ENCODE measurements around the gene MTM1. TPM values are rescaled to one million over a fixed set of nuclear protein-coding genes. Genes with fewer than 3 reads are reported as not detected.

The MTM1 gene
- total and polyA plus RNA-seq, 4 donors = 13.2 to 26.7 (median 16.2) TPM

DNA sequence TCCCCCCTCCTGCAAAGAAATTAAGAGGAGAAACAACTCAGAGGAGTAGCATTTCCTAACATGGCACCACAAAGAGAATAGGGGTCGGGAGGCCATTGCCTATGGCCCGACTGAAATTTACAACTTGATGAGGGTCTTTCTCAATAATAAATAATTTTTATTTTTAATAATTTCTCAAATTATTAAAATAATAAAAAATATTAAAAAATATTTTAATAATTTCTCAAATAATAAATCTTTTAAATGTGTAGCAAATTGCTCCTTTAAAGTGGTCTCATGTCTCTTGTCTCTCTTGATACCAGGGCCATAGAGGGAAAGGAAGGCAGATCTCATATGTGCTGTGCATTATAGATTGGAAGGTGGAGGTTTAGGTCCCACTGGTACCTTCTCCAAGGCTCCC is 75.5 kb downstream of the MTM1 start:
- Histone ChIP-seq H3K4me3 (ENCODE audit: low read depth, low read length) (no peak overlapping the region), H3K9me3 (ENCODE audit: control insufficient read depth, insufficient read depth, low read length) (no peaks in the 10 kb centered on the region), H3K27me3 (ENCODE audit: control insufficient read depth, insufficient read depth, low read length) (no peaks in the 10 kb centered on the region), H3K36me3 (ENCODE audit: control insufficient read depth, insufficient read depth, low read length) (no peaks in the 10 kb centered on the region), H3K4me1 (ENCODE audit: control insufficient read depth, insufficient read depth, low read length) (no peaks in the 10 kb centered on the region), H3K27ac (ENCODE audit: low read depth, low read length) (no peak overlapping the region)
- no CpG with 5 or more reads among the region's 2 CpGs for WGBS (ENCODE audit: insufficient coverage)
- no peak for DNase-seq (ENCODE audit: low read depth in 4 of 6, low spot score in 6 of 6)

DNA sequence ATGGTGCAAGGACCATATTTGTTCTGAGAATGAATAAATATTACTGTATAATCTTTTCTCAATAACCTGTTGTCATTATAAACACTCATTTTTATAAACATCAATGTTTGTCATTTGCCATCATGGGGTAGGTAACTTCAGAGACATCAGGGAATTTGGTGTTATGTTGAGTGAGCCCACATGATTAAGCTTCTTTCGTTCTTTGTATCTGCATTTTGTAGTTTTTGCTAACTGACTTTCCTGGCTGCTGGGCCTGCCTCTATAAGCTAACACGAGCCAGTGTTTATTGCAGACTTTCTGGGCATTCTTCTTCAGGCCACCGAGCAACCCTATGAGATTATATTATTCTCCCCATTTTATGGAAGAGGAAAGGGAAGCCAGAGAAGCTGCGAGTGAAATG is 76.0 kb downstream of the MTM1 start:
- Histone ChIP-seq H3K9me3 (ENCODE audit: control insufficient read depth, insufficient read depth, low read length) (no peaks in the 10 kb centered on the region), H3K4me1 (ENCODE audit: control insufficient read depth, insufficient read depth, low read length) (no peaks in the 10 kb centered on the region), H3K27me3 (ENCODE audit: control insufficient read depth, insufficient read depth, low read length) (no peaks in the 10 kb centered on the region), H3K4me3 (ENCODE audit: low read depth, low read length) (no peak overlapping the region), H3K27ac (ENCODE audit: low read depth, low read length) (no peak overlapping the region), H3K36me3 (ENCODE audit: control insufficient read depth, insufficient read depth, low read length) (no peaks in the 10 kb centered on the region)
- no CpG with 5 or more reads among the region's 4 CpGs for WGBS (ENCODE audit: insufficient coverage)
- DNase-seq (ENCODE audit: low read depth in 4 of 6, low spot score in 6 of 6) = no peak

DNA sequence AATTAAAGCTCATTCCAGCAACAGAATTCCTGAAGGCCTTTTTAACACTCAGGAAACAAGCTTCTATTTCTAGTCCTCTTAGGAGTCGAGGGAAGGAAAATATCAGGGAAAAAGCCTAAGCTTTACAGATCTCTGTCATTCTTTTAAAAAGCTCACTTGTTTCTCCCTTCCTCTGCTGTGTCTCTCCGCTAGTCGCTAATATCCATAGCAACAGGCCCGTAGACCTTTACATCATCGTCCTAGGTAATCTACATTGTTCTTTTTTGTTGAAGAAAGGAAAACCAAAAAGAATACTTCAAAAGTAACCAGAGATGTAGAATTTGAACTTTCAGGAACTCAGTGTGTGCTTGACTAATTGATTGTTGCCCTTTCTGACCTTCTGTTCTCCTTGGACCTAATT is 78.9 kb downstream of the MTM1 start:
- Histone ChIP-seq H3K4me1 (ENCODE audit: control insufficient read depth, insufficient read depth, low read length) (no peaks in the 10 kb centered on the region), H3K4me3 (ENCODE audit: low read depth, low read length) (no peak overlapping the region), H3K9me3 (ENCODE audit: control insufficient read depth, insufficient read depth, low read length) (no peaks in the 10 kb centered on the region), H3K36me3 (ENCODE audit: control insufficient read depth, insufficient read depth, low read length) (no peaks in the 10 kb centered on the region), H3K27me3 (ENCODE audit: control insufficient read depth, insufficient read depth, low read length) (no peaks in the 10 kb centered on the region), H3K27ac (ENCODE audit: low read depth, low read length) (no peak overlapping the region)
- no CpG with 5 or more reads among the region's 5 CpGs for whole genome bisulfite sequencing (ENCODE audit: insufficient coverage)
- DNase-seq (ENCODE audit: low read depth in 4 of 6, low spot score in 6 of 6) = peak in 1 of 6 donors; percentile 24

DNA sequence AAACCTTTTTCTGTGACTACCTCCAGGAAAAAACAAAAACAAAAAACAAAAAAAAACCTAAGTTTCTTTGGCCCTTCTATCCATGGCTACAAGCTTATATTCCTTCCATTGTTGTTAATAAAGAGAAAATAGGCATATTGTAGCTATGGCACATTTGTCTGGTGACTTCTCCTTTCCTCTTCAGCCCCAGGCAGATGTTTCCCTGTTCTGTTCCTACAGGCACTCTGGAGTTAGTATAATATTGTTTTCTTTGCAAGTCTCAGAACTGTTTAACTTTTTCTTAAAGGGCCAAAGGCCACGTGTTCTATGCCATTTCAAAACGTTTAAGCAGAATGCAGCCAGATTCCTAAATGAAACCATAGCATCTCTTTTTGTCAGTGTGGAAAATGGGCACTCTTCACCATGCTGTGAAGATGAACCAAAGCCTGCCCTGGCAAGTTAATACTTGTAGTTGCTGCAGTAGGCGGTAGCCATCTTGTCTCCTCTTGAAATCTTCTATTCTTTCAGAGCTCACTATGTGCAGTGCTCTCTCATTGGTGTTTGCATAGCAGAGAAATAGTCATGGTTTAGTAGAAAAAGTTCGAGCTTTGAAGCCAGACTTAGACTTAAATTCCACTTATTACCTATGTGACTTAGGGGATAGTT is 80.0 kb downstream of the MTM1 start:
- no peak overlapping the region for H3K27ac ChIP-seq (ENCODE audit: low read depth, low read length)
- 29% methylated on average over 2 of the region's 4 CpGs for whole genome bisulfite sequencing (ENCODE audit: insufficient coverage)
- H3K4me3 ChIP-seq (ENCODE audit: low read depth, low read length) = no peak overlapping the region
- no peaks in the 10 kb centered on the region for H3K27me3 ChIP-seq (ENCODE audit: control insufficient read depth, insufficient read depth, low read length)
- no peaks in the 10 kb centered on the region for H3K4me1 ChIP-seq (ENCODE audit: control insufficient read depth, insufficient read depth, low read length)
- no peak for DNase-seq (ENCODE audit: low read depth in 4 of 6, low spot score in 6 of 6)
- H3K9me3 ChIP-seq (ENCODE audit: control insufficient read depth, insufficient read depth, low read length) = no peaks in the 10 kb centered on the region
- no peaks in the 10 kb centered on the region for H3K36me3 ChIP-seq (ENCODE audit: control insufficient read depth, insufficient read depth, low read length)

DNA sequence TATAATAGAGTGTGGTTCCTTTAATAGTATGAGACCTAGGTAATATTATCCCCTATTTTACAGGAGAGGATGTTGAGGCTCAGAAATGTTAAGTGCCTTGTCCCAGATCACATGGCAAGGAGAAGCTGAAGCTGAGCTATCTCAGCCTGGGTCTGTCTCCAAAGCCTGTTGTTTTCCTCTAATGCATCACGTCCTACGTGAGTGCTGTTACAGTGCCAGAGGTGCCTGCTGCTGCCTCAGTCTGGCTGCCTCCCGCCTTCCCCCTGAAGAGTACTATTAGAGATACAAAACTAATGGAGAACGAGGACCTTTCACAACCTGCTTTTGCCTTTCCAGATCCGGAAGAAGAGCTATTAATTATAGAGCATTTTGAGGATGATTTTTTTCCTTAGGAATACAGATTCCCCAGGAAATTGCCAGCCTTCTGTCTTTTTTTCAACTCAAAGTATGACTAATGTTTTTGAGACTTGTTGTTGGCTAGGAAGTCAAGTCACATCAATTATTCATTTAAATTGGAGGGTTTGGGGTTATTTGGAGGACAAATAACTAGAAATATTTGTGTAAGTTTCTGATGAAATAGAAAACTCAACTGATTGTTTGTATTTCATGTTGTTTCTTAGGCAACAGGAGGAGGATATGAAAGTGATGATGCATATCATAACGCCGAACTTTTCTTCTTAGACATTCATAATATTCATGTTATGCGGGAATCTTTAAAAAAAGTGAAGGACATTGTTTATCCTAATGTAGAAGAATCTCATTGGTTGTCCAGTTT is 80.9 kb downstream of the MTM1 start:
- peak in 1 of 6 donors; percentile 5 for DNase-seq (ENCODE audit: low read depth in 4 of 6, low spot score in 6 of 6)
- Histone ChIP-seq H3K27ac (ENCODE audit: low read depth, low read length) (no peak overlapping the region), H3K27me3 (ENCODE audit: control insufficient read depth, insufficient read depth, low read length) (no peaks in the 10 kb centered on the region), H3K4me3 (ENCODE audit: low read depth, low read length) (no peak overlapping the region), H3K4me1 (ENCODE audit: control insufficient read depth, insufficient read depth, low read length) (no peaks in the 10 kb centered on the region), H3K9me3 (ENCODE audit: control insufficient read depth, insufficient read depth, low read length) (no peaks in the 10 kb centered on the region), H3K36me3 (ENCODE audit: control insufficient read depth, insufficient read depth, low read length) (no peaks in the 10 kb centered on the region)
- WGBS (ENCODE audit: insufficient coverage) = 28% methylated on average over 2 of the region's 8 CpGs

DNA sequence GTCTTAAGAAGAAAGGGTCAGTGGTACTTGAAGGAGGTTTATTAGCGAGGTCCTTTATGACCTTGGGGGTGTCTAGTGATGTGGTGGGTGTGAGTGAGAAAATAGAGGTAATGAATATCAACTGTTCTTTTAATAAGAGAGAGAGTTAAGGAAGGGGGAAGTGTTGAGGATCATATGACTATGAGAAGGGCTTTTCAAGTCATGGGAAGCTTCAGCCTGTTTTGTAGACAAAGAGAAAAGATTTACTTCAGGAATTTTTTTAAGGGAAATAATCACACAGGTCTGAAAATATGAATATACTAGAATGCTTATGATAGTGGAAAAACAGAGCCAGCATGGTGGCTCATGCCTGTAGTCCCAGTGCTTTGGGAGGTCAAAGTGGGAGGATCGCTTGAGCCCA is 83.5 kb downstream of the MTM1 start:
- DNase-seq (ENCODE audit: low read depth in 4 of 6, low spot score in 6 of 6) = no peak
- no peaks in the 10 kb centered on the region for H3K36me3 ChIP-seq (ENCODE audit: control insufficient read depth, insufficient read depth, low read length)
- WGBS (ENCODE audit: insufficient coverage) = 73% methylated on average over 1 of the region's 2 CpGs
- H3K27ac ChIP-seq (ENCODE audit: low read depth, low read length) = no peak overlapping the region
- H3K9me3 ChIP-seq (ENCODE audit: control insufficient read depth, insufficient read depth, low read length) = no peaks in the 10 kb centered on the region
- no peaks in the 10 kb centered on the region for H3K4me1 ChIP-seq (ENCODE audit: control insufficient read depth, insufficient read depth, low read length)
- no peaks in the 10 kb centered on the region for H3K27me3 ChIP-seq (ENCODE audit: control insufficient read depth, insufficient read depth, low read length)
- H3K4me3 ChIP-seq (ENCODE audit: low read depth, low read length) = no peak overlapping the region

DNA sequence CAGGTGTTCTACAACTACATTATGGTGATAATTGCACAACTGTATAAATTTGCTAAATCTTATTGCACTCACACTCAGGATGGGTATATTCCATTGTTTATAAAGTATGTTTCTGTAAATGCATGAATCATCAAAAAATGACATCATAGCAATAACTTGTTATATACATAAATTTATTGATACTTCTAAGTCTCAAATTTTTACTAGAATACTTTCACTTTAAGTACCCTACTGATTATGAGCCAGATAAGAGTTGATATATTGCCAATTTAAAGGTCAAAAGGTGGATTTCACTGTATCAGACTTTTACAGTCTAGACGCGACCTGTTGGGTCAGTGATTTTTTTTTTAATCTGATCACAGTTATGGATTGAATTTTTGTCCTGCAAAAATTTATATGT is 87.4 kb downstream of the MTM1 start:
- Histone ChIP-seq H3K9me3 (ENCODE audit: control insufficient read depth, insufficient read depth, low read length) (peaks cover 2% of the 10 kb centered on the region), H3K27me3 (ENCODE audit: control insufficient read depth, insufficient read depth, low read length) (no peaks in the 10 kb centered on the region), H3K4me3 (ENCODE audit: low read depth, low read length) (no peak overlapping the region), H3K27ac (ENCODE audit: low read depth, low read length) (no peak overlapping the region), H3K4me1 (ENCODE audit: control insufficient read depth, insufficient read depth, low read length) (no peaks in the 10 kb centered on the region), H3K36me3 (ENCODE audit: control insufficient read depth, insufficient read depth, low read length) (no peaks in the 10 kb centered on the region)
- DNase-seq (ENCODE audit: low read depth in 4 of 6, low spot score in 6 of 6) = no peak
- 100% methylated on average over 2 of the region's 2 CpGs for WGBS (ENCODE audit: insufficient coverage)

DNA sequence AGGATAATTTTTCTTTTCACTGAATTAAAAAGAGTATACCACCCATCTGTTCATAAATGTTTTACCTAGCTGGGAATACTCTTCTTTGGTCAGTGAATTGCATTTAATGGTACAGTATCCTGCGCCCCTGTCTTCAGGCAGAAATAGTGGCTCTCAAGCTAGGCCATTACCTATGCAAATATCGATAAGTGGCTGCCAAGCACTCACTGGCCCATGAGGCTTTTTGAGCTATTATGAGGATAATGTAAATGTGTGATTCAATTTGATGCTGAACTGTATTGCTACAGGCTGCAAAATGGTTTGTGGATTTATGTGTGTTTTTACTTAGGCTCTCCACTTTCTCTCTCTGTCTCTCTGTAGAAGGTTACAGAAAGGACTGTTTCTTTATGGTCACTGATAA is 94.7 kb downstream of the MTM1 start:
- Histone ChIP-seq H3K9me3 (ENCODE audit: control insufficient read depth, insufficient read depth, low read length) (peaks cover 2% of the 10 kb centered on the region), H3K27ac (ENCODE audit: low read depth, low read length) (no peak overlapping the region), H3K36me3 (ENCODE audit: control insufficient read depth, insufficient read depth, low read length) (peaks cover 5% of the 10 kb centered on the region), H3K4me3 (ENCODE audit: low read depth, low read length) (no peak overlapping the region), H3K27me3 (ENCODE audit: control insufficient read depth, insufficient read depth, low read length) (no peaks in the 10 kb centered on the region), H3K4me1 (ENCODE audit: control insufficient read depth, insufficient read depth, low read length) (no peaks in the 10 kb centered on the region)
- peak in 1 of 6 donors; percentile 19 for DNase-seq (ENCODE audit: low read depth in 4 of 6, low spot score in 6 of 6)
- WGBS (ENCODE audit: insufficient coverage) = 86% methylated on average over 1 of the region's 2 CpGs

DNA sequence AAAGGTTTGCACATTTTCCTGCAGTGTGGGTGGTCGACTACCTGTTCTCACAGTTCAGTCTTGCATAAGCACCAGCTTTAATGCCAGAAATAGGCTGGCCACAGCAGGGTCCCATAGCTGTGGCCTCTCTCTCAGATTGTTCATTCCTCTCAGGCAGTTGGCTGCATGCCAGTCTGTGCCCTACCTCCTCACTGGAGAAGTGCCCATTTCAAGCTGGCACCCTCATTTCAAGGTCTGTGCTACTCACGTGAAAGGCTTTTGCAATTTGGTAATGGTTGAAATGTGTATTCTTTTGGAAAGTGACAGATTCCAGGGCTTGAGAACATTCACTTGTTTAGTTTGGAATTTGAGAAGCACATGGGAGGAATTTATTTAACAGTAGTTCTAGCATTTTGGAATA is 95.9 kb downstream of the MTM1 start:
- DNase-seq (ENCODE audit: low read depth in 4 of 6, low spot score in 6 of 6) = peak in 3 of 6 donors; percentile 26 to 76 (median 76)
- peaks cover 5% of the 10 kb centered on the region for H3K36me3 ChIP-seq (ENCODE audit: control insufficient read depth, insufficient read depth, low read length)
- no peaks in the 10 kb centered on the region for H3K4me1 ChIP-seq (ENCODE audit: control insufficient read depth, insufficient read depth, low read length)
- H3K9me3 ChIP-seq (ENCODE audit: control insufficient read depth, insufficient read depth, low read length) = peaks cover under 1% of the 10 kb centered on the region
- no peak overlapping the region for H3K27ac ChIP-seq (ENCODE audit: low read depth, low read length)
- no peaks in the 10 kb centered on the region for H3K27me3 ChIP-seq (ENCODE audit: control insufficient read depth, insufficient read depth, low read length)
- no peak overlapping the region for H3K4me3 ChIP-seq (ENCODE audit: low read depth, low read length)
- WGBS (ENCODE audit: insufficient coverage) = 13% methylated on average over 1 of the region's 2 CpGs

DNA sequence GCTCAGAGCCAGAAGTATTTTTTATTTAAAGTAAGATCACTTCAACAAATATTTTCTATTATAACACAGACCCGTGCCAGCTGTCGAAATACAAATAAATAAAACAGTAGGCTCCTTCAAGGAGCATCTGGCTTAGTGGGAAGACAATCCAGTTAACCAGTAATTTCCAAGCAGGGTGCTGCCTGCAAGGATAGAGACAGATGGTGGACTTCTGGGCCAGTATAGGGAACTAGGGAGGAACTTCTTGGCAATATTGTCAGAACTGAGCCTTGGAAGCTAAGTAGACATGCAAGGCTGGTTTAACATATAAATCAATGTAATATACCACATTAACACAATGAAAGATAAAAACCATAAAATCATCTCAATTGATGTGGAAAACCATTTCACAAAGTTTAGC is 107.8 kb downstream of the MTM1 start:
- Histone ChIP-seq H3K27me3 (ENCODE audit: control insufficient read depth, insufficient read depth, low read length) (no peaks in the 10 kb centered on the region), H3K4me1 (ENCODE audit: control insufficient read depth, insufficient read depth, low read length) (no peaks in the 10 kb centered on the region), H3K27ac (ENCODE audit: low read depth, low read length) (no peak overlapping the region), H3K9me3 (ENCODE audit: control insufficient read depth, insufficient read depth, low read length) (peaks cover 2% of the 10 kb centered on the region), H3K4me3 (ENCODE audit: low read depth, low read length) (no peak overlapping the region), H3K36me3 (ENCODE audit: control insufficient read depth, insufficient read depth, low read length) (no peaks in the 10 kb centered on the region)
- no CpG with 5 or more reads among the region's 2 CpGs for WGBS (ENCODE audit: insufficient coverage)
- DNase-seq (ENCODE audit: low read depth in 4 of 6, low spot score in 6 of 6) = peak in 2 of 6 donors; percentile 25 to 54
